Stimulated activated CD4-positive, alpha-beta T cell treated with anti-CD3 and anti-CD28 coated beads, Interleukin-4, amount 100 ng/mL, for 48 hours (primary cell): Measurements from ENCODE around the gene GRAMD2B.
"Not testable (repeated sequence)": the region's sequence is repeated elsewhere in the genome, so short reads cannot be mapped to it uniquely, and the experiment has no call there.

Experiments used
- DNase-seq, 2 donors: peaks; one replicate each; pipeline ENCODE4 v3.0.0-alpha.2; 2020; ENCODE audit warnings: low read depth in 2 of 2

Gene GRAMD2B

DNA sequence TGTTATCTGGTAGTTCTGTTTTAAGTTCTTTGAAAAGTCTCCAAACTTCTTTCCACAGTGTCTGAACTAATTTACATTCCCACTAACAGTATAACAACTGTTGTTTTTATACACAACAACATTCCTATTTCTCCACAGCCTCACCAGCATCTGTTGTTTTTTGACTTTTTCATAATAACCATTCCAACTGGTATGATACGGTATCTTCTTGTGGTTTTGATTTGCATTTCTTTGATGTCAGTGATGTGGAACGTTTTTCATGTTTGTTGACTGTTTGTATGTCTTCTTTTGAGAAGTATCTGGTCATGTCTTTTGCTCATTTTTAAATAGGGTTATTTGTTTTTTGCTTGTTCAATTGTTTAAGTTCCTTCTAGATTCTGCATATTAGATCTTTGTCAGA lies 12.6 kb upstream of the GRAMD2B start:
- DNase-seq = no peak

DNA sequence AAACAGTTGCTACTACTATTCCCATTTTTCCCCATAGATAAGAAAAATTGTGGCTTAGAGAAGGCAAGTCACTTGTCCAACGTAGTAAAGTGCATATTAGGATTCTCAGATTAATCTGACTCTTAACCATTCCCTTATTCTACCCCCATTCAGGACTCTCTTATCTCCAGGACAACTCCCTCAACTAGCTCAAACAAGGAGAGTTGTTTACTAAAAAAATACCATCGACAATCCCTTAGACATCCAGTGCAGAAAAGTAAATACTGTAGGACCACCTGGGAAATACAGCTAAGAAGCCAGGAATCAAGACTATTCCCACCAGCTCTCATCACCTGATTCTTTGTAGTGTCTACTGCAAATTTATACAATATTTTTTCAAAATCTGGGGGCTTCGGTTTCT lies 9.4 kb upstream of the GRAMD2B start:
- no peak for DNase-seq

DNA sequence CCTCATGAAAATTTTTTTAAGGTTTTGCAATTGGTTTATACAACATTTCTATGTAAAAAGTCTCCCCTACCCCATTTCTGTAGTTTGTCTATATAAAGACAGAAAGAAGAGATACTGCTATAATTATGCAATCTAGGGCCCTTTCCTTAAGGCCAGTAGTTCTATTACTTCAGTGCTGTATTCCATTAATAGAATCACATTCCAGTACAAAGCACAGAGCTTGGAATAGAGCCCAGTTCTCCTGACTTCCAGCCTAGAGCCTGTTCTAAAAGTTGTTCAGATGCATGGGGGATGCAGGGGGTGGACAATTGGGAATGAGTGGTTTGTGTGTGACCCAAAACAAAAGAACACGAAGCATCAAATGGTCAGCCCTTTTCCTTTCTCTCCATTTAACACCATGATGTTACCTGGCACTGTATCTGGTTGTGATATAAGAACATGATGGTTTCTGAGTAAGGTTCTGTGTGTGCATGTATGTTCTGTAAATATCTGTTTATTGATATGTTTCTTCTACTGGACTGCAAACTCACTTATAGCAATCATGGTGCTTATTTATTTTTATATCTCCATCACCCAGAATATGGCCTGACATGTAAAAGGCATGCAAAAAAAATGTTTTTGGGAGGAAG lies 8.2 kb upstream of the GRAMD2B start:
- DNase-seq = no peak

DNA sequence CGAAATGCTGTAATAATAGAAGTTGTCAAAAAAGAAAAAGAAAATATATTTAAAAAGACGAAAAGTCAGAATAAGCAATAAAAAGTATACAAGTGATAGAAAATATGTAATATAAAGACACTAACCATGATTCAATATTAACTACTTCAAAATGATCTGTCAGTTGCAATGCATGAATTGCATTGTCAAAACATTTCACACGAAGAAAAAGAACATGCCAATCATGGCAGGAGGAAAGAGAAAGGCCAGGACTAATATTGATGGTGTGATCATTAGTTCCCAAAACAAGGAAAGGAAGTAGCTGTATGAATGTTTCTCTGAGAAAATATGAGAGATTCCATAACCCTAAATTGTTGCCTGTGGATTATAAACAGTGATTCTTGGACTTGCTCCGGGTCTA lies 7.4 kb upstream of the GRAMD2B start:
- DNase-seq = no peak

DNA sequence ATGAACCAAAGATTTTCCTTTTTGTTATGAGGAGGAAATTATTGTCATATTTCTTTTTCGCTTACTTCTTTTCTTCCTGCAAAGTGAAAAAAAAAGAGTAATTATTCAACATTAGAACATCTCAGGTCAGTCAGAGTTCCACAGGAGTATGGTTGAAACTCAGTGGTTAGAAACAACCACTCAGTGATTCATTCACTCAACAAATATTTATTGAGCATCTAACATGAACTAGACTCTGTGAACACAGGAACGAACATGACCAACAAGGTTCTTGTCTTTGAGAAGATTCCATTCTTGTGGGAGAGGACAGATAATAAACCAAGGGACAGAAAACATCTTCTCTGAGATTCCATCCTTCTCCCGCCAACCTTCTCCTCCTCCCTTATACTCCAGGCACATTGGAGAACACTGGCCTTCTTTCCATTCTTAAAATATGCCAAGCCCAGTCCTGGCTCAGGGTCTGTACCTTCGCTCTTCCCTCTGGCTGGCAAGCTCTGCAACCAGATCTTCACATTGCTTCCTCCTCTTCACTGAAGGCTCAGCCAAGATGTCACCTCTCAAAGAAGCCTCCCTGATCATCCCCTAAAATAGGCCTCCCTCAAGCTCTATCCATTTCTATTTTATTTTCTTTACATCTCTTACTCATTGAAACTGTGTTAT lies 6.8 kb upstream of the GRAMD2B start:
- no peak for DNase-seq

DNA sequence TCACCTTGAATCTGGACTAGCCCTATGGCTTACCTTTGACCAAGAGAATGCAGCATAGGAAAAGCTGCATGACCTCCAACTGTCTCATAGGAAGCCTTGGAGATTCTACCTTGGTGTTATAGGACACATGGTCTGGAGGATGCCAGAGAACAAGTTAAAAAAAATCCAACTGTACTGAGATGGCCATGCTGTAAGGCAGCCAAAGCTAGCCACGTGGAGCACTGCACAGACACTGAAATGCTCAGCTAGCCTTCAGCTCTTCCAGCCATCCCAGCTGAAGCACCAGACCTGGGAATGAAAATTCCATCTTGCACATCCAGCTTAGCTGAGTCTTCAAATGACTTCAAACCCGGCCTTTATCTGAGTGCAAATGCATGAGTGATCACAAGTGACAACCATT lies 6.0 kb upstream of the GRAMD2B start:
- DNase-seq = no peak

DNA sequence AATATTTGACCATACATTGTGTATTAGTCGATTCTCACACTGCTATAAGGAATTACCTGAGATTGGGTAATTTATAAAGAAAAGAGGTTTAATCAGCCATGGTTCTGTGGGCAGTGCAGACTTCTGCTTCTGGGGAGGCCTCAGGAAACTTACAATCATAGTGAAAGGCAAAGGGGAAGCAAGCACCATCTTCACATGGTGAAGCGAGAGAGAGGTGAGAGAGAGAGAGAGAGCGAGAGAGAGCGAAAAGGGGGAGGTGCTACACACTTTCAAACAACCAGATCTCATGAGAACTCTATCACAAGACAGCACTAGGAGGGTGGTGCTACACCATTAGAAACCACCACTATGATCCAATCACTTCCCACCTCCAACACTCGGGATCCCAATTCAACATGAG lies 4.1 kb upstream of the GRAMD2B start:
- no peak for DNase-seq

DNA sequence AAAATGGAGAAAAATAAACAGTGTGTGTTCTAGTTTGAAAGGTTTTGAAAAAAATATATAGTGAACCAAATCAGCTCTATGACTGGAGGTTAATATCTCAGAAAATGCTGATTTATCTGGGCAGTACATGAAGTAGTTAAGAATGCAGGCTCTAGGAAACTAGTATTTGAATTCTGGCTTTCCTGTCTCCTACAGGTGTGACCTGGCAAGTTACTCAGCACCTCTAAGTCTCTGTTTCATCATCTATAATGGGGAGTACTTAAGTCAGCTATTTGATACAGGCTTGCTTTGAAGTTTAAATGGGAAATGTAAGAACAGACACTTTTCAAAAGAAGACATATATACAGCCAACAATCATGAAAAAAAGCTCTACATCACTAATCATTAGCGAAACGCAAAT lies 5.2 kb downstream of the GRAMD2B start:
- no peak for DNase-seq

DNA sequence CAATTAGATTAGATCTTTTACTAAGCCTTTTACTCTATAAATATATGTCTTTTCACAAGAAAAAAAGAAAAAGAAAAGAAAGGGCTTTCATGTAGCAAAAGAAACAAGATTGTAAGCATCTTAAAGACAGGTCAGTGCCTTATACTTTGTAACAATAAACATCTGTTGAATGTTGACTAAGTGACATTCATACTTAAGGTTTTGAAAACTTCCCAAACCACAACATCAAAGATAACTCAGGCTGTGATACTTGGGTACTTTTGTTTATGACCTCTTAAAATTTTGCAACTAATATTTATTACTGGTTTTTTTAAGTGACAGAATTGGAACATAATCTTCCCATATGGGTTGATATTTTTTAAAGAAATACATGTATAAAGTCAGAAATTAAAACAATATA lies 7.4 kb downstream of the GRAMD2B start:
- no peak for DNase-seq

DNA sequence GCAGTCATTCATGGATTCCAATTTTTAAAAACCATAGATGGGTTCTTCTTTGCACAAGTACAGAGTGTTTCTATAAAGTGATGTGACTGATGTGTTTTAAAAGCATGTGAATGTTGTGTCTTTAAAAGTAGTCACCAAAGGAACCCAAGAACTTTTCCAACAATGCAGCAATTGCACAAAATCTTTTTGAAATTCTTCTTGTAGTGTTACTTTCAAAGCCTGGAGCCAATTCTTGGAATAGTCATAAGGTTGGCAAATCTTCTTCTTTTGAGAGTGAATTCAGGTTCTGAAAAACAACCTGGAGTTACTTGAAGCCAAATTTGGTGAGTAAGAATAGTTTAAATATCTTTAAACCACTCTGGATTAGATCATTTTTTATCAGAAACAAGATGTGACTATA lies 10.5 kb downstream of the GRAMD2B start:
- no peak for DNase-seq

DNA sequence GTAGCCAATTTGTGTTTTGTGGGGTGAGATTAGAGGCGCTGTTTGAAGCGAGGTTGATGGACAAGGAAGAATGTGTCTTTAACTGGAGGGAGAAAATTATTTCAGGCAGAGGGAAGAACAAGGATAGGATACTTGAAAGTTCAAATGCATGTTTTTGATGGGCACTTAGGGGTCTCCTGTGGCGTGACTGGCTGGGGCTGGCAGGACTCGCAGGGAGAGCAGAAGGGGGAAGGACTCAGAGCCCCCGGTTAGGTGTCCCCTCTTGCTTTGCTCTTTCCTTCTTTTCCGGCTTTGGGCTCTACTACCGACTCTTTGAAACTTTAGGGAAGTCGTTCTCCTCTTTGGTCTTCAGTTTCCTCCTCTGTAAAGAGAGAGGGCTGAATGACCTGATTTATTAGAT lies 12.1 kb downstream of the GRAMD2B start:
- no peak for DNase-seq

DNA sequence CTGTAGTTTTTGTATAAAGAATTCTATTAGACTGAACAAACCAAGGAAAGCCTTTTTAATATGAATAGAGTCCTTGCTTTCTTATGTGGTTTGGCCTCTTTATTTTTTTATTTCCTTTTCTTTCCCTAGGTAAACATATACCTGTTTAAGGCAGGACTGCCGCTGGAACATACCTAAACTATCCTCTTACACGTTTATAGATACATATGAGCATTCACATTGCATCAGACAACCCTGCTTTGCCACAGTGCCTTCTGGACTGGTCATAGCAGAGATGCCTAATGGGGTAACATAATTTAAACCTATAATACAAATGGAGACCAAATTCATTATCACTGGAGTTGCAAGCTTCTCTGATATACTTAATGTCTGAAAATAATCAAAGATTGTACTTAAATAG lies 12.5 kb downstream of the GRAMD2B start:
- no peak for DNase-seq

DNA sequence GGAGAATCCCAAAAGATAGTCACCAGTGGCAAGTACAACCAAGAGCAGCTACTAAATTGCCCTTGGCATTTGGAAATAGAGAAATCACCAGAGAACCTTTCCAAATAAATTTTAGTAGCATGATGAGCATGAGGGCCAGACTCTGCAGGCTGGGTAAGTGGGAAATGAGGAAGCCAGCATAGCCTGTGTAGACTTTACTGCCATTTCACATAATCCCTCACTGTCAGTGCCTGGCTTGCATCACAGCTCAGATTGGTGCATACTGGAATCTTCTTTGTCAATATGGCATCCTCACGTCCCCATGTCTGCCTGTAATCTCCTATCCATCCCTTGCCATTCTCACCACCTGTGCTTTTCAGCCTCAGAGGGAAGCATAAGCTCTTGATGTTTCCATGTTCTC lies 14.5 kb downstream of the GRAMD2B start:
- no peak for DNase-seq

DNA sequence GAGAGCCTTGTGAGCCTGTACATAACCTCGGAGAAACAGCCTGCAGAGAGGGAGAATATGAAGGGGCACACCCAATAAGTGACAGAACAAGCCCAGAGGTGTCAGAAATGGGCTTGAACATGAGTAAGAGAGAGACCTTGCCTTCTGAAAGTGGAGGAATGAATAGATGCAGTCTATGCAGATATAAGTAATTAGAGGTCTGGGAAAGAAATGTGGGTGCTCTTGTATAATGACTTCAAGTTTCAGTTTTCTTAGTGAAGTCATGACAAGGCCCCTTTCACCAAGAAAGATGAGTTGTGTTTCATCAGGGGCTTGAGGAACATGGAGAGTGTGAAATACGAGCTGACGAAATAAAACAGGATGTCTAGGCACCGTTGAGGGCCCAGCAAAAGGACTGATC lies 15.1 kb downstream of the GRAMD2B start:
- no peak for DNase-seq

DNA sequence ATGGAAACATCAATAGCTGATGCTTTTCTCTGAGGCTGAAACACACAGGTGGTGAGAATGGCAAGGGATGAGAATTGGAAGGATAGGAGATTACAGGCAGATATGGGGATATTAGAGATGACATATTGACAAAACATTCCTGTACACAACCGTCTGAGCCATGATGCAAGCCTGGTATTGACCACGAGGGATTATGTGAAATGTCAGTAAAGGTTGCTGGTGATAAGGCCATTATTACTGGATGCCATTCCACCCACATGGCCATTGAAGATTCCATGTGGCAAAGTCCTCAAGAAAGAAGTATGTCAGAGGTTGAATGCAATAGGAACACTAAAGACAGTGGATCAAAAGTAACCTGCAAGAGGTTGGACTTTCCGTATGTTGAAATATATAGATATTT lies 15.7 kb downstream of the GRAMD2B start:
- DNase-seq = no peak

DNA sequence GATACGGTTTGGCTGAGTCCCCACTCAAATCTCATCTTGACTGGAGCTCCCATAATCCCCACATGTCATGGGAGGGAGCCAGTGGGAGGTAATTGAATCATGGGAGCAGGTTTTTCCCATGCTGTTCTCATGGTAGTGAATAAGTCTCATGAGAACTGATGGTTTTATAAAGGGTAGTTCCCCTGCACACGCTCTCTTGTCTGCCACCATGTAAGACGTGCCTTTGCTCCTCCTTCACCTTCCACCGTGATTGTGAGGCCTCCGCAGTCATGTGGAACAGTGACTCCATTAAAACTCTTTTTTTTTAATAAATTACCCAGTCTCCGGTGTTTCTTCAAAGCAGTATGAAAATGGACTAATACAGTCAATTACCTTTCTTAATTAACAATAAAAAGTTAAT lies 16.5 kb downstream of the GRAMD2B start:
- not testable (repeated sequence) for DNase-seq

DNA sequence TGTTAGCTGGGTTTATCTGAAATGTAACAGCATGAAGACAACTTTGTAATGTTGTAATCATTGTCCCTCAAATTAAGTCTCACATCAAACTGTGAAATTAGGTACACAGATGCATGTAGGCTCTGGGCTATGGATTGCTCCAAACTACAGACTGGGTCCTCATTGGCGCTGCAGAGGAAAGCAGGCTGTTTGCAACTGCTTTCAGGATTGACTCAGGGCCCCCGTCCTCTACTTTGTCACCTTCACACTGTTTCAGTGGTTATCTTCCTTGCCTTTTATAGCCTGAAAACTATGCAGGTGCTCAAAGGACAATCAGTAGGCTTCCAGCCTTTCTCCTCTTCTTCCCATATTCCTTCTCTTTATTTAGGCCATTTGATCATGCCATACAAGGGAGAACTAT lies 18.0 kb downstream of the GRAMD2B start:
- DNase-seq = no peak

DNA sequence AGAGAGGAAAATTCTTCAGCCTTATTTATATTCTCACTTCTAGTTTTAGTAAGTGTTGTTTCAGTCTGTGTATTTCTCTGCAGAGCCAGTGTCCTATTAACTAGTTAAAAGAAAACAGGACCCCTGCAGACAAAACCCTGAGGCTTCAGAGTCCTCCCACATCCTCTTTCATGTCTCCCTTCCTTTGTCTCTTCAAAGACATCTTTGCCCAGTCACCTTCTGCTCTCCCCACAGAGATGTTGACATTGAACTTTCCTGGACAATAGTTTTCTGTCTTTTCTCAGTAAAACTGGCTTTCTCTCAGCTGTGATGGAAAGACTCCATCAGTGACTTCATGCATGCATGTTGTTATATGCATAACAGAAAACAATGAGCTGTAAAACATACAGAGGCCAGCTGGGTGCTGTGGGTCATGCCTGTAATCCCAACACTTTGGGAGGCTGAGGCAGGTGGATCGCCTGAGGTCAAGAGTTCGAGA lies 20.2 kb downstream of the GRAMD2B start:
- DNase-seq = no peak

DNA sequence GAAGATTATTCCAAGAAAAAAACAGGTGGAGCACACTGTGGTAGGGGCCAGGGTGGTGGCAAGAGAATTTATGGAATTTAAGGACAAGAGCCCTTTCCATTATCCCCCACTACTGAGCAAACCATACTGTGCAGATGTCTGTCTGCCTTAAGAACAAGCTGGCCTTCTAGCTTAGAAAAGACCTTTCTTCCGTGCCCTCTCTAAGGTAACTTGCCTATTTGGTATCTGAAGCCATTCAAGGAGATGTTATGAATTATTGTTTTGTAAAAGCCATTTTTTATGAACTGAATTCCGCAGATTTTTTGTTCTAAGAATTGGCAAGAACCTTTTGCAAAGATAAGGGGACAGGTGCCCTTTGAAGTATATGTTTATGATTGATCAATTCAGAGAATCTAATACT lies 20.9 kb downstream of the GRAMD2B start:
- no peak for DNase-seq

DNA sequence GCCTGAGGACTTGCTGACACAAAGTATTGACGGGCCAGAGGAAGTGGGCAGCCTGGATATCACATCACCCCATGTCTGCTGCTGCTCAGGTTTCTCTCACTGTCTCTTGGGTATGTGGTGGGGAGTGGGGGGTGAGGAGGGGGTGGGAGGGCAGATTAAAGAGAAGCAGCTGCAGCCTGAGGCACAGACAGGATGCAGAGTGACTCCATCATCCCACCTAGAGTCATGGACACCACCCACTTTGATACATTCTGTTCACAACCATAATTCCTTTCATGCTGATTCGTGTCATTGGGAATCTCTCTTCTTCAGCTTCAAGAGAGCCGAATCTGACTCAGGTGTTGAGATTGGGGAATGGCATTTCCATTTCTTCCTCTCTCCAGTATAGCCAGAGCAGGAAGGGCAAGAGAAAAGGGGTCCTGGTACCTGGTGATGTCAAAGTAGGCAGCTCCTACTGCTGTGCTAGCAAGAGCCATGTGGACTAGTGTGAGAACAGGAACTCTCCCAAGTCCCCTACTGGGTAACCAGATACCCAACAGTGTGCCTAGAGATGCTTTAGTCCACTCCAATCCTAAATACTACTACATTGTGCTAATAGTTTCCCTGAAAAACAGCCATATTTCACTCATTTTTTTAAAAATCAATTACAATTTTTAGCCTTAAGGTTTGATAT lies 22.4 kb downstream of the GRAMD2B start:
- no peak for DNase-seq

DNA sequence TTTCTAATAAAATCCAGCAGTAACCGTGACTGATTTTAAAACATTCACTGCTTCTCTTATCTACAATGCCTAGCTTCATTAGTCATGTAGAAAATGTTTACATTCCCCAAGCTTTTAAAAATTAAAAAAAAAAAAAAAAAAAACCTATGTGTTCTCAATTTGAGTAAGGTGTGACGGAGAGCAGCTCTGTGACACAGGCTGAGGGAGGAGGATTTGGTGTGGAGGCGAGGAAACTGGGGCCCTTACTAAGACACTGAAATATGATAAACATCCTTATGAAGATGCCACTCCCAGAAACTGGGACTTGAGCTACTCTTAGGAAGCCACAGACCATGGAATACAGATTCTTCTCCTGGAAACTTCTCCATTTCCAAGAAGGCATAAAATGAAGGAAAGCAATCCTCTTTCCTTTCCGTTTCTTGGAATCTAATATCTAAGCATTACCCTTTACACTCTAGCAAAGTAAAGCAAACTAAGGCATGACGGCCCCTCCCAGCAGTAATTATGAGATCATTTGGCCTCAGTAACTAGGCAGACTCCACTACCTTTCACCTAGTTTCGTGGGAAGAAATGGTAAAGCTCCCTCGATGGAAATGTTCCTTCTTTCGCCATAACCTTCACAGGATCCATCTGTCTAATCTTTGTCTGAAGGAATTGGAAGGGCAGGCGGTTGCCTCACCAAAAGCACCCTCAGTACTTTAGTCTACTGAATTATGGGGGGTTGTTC lies 23.5 kb downstream of the GRAMD2B start:
- peak; percentile 41 to 62 for DNase-seq

DNA sequence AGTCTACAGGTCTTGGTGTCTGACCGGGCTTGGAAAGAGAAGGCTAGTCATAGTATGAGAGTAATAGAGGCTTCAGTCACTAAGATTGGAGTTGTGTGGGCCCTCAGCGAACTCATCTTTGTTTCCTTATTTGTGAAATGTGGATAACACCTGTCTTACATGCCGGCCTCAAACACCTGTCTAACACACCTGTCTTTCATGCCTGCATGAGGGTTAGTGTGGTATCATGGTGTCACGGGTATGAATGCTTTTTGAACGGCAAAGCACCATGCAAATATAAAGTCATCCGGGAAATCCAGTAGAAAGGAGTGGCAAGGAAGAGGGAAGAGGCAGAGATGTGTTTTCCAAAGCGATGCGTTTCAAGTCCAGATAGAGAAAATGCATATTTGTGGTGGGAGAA lies 25.5 kb downstream of the GRAMD2B start:
- DNase-seq = no peak
